CD4-positive, alpha-beta T cell (primary cell): ENCODE measurements around the gene ZNF385D. TPM values are rescaled to one million over a fixed set of nuclear protein-coding genes. Genes with fewer than 3 reads are reported as not detected.

Source experiments
- ATAC-seq: fragments of 200-7000 bp; cut with Tn5 transposase; one replicate; pipeline ENCODE4 v1.10.0; 2022; ENCODE audit warnings: mild to moderate bottlenecking; ENCODE audit not compliant: poor library complexity
- CTCF ChIA-PET: fragments of 350-600 bp; sonication (Branson Sonifier 250); formaldehyde crosslinking; loops from one replicate; lab custom pipeline; 2021; ENCODE audit warnings: antibody characterized with exemption, inconsistent platforms; lab: Charles Lee
- POLR2A ChIA-PET: fragments of 350-600 bp; sonication (Branson Sonifier 250); formaldehyde crosslinking; loops from one replicate; lab custom pipeline; 2021; ENCODE audit warnings: antibody characterized with exemption, inconsistent platforms; lab: Charles Lee
- DNase-seq, 14 experiments: peaks; one replicate each; pipeline ENCODE4 v3.0.0-alpha.2; 2013 to 2020; ENCODE audit warnings: mixed read lengths in 2 of 14
- H3K27ac ChIP-seq, 2 donors: one replicate each; pipeline versions ENCODE4 v1.5.1 to v1.7.0; 2013; ENCODE audit warnings: low read length in 2 of 2, low read depth in 1 of 2, mild to moderate bottlenecking in 1 of 2
- H3K27me3 ChIP-seq, 2 experiments: 1 replicate in 1 of 2; 2 replicates in 1 of 2; pipeline versions ENCODE4 v1.6.1 to v1.7.0; 2013; ENCODE audit warnings: low read length in 2 of 2, control low read depth in 1 of 2, mild to moderate bottlenecking in 1 of 2, moderate library complexity in 1 of 2; ENCODE audit not compliant: insufficient read depth in 2 of 2, control insufficient read depth in 1 of 2
- H3K36me3 ChIP-seq: one replicate; pipeline ENCODE4 v1.6.1; 2013; ENCODE audit warnings: low read length, control low read depth; ENCODE audit not compliant: insufficient read depth
- H3K4me1 ChIP-seq: one replicate; pipeline ENCODE4 v1.6.1; 2013; ENCODE audit warnings: low read length, control low read depth; ENCODE audit not compliant: insufficient read depth
- H3K4me3 ChIP-seq: one replicate; pipeline ENCODE4 v1.5.1; 2013; ENCODE audit warnings: mild to moderate bottlenecking, low read length, moderate library complexity
- H3K9me3 ChIP-seq, 2 experiments: 1 replicate in 1 of 2; 2 replicates in 1 of 2; pipeline versions ENCODE4 v1.6.1 to v1.7.0; 2013; ENCODE audit warnings: low read length in 2 of 2, mild to moderate bottlenecking in 2 of 2, control low read depth in 1 of 2, moderate library complexity in 1 of 2; ENCODE audit not compliant: control insufficient read depth in 1 of 2, insufficient read depth in 1 of 2
- H3K27ac Mint-ChIP-seq: one replicate; pipeline ENCODE4 v1.8.0; 2020; ENCODE audit warnings: mixed read lengths
- H3K27me3 Mint-ChIP-seq: one replicate; pipeline ENCODE4 v1.8.0; 2021; ENCODE audit warnings: mixed read lengths
- H3K36me3 Mint-ChIP-seq: one replicate; pipeline ENCODE4 v1.8.0; 2021; ENCODE audit warnings: low read depth, mixed read lengths
- H3K4me1 Mint-ChIP-seq: one replicate; pipeline ENCODE4 v1.8.0; 2021; ENCODE audit warnings: low read depth, mixed read lengths
- H3K4me3 Mint-ChIP-seq: one replicate; pipeline ENCODE4 v1.8.0; 2020; ENCODE audit warnings: mild to moderate bottlenecking, mixed read lengths
- H3K9me3 Mint-ChIP-seq: one replicate; pipeline ENCODE4 v1.8.0; 2020; ENCODE audit warnings: mixed read lengths
- CTCF ChIP-seq: fragments of 200-600 bp; IDR thresholded peaks from one replicate; pipeline ENCODE4 v1.8.0; 2022; ENCODE audit warnings: antibody characterized with exemption, mild to moderate bottlenecking
- intact Hi-C, 2 experiments: fragments of 100-400 bp; cut with DNase I in 1 of 2; cut with micrococcal nuclease in 1 of 2; formaldehyde crosslinking; loops; one replicate each; pipeline versions ENCODE4 v1.15.1 to v1.9.0; 2023 to 2025; cut with DNase I, micrococcal nuclease
- total RNA-seq, 174 experiments: library from RNA in 2 of 174; stranded (reverse) in 2 of 174; gene quantifications; one replicate each; pipeline ENCODE4 v1.2.3 and lab custom pipeline; 2021 to 2026

The ZNF385D gene
- total RNA-seq, 2 experiments from 2014 or later, result not detected

GRCh38 chr3:21754839-21755238 lies 3.8 kb upstream of the ZNF385D start:
- CTCF ChIA-PET, result no interaction called here
- no peak for DNase-seq
- intact Hi-C loops, result no loop called here

GRCh38 chr3:21752749-21753347 lies 1.8 kb upstream of the ZNF385D start:
- Mint-ChIP-seq H3K27me3 (peaks cover 12% of the 10 kb centered on the region), H3K9me3 (no peaks in the 10 kb centered on the region), H3K4me3 (no peak overlapping the region), H3K27ac (no peak overlapping the region), H3K4me1 (no peaks in the 10 kb centered on the region), H3K36me3 (no peaks in the 10 kb centered on the region)
- DNase-seq (no peak), ATAC-seq (no peak)
- no peaks in the 10 kb centered on the region for H3K27me3 ChIP-seq
- H3K27ac ChIP-seq, result no peak overlapping the region
- CTCF ChIA-PET, result no interaction called here
- H3K4me1 ChIP-seq, result no peaks in the 10 kb centered on the region
- H3K9me3 ChIP-seq, result peaks cover 0 to 6% of the 10 kb centered on the region in 2 experiments
- no peak for TF ChIP-seq CTCF
- intact Hi-C loops, result no loop called here
- H3K36me3 ChIP-seq, result no peaks in the 10 kb centered on the region
- H3K4me3 ChIP-seq, result no peak overlapping the region
- POLR2A ChIA-PET, result no interaction called here

More at GRCh38 chr3:21754839-21755238, 3.8 kb upstream of the ZNF385D start:
- H3K36me3 Mint-ChIP-seq, result no peaks in the 10 kb centered on the region
- no peak overlapping the region for H3K4me3 Mint-ChIP-seq
- H3K9me3 Mint-ChIP-seq, result peaks cover 2% of the 10 kb centered on the region
- no peak overlapping the region for H3K27ac ChIP-seq
- no peaks in the 10 kb centered on the region for H3K4me1 ChIP-seq
- H3K4me3 ChIP-seq, result no peak overlapping the region
- POLR2A ChIA-PET, result no interaction called here
- no peaks in the 10 kb centered on the region for H3K36me3 ChIP-seq
- H3K27me3 Mint-ChIP-seq, result peaks cover 8% of the 10 kb centered on the region
- no peaks in the 10 kb centered on the region for H3K27me3 ChIP-seq
- peaks cover 0 to 6% of the 10 kb centered on the region in 2 experiments for H3K9me3 ChIP-seq
- no peaks in the 10 kb centered on the region for H3K4me1 Mint-ChIP-seq
- H3K27ac Mint-ChIP-seq, result no peak overlapping the region
- no peak for ATAC-seq
- no peak for TF ChIP-seq CTCF

- POLR2A ChIA-PET, result no interaction called here
- Histone ChIP-seq H3K9me3 (peaks cover 0 to 6% of the 10 kb centered on the region in 2 experiments), H3K36me3 (no peaks in the 10 kb centered on the region), H3K4me1 (no peaks in the 10 kb centered on the region), H3K4me3 (no peak overlapping the region), H3K27me3 (no peaks in the 10 kb centered on the region), H3K27ac (no peak overlapping the region)
- no peak for ATAC-seq
- no peak for TF ChIP-seq CTCF
- DNase-seq, result no peak
- Mint-ChIP-seq H3K4me1 (no peaks in the 10 kb centered on the region), H3K36me3 (no peaks in the 10 kb centered on the region), H3K9me3 (no peaks in the 10 kb centered on the region), H3K27me3 (peaks cover 12% of the 10 kb centered on the region), H3K4me3 (no peak overlapping the region), H3K27ac (no peak overlapping the region)
- intact Hi-C loops, result no loop called here
- CTCF ChIA-PET, result no interaction called here
Observed at GRCh38 chr3:21751886-21752285, 876 bp upstream of the ZNF385D start.
